HG03139 (cell line): ENCODE measurements around the gene ARHGEF3.

Experiments
- ATAC-seq: cut with Tn5 transposase; IDR thresholded peaks from one replicate; pipeline ENCODE4 v1.9.1; 2021; ENCODE audit not compliant: unreplicated experiment

ARHGEF3 gene

GRCh38 chr3:56799251-56799882 lies 2.4 kb downstream of the ARHGEF3 start:
- no peak for ATAC-seq

- ATAC-seq, result no peak
Measured at GRCh38 chr3:56796996-56797395, 4.8 kb downstream of the ARHGEF3 start.

GRCh38 chr3:56796202-56796601 lies 5.5 kb downstream of the ARHGEF3 start:
- ATAC-seq, result no peak

GRCh38 chr3:56795829-56796185 lies 5.9 kb downstream of the ARHGEF3 start:
- ATAC-seq, result no peak

- ATAC-seq, result no peak
Measured at GRCh38 chr3:56795097-56795828, 6.5 kb downstream of the ARHGEF3 start.

GRCh38 chr3:56792193-56792592 lies 9.6 kb downstream of the ARHGEF3 start:
- no peak for ATAC-seq

GRCh38 chr3:56790016-56790821 lies 11.5 kb downstream of the ARHGEF3 start:
- no peak for ATAC-seq

- ATAC-seq, result no peak
Measured at GRCh38 chr3:56789076-56789475, 12.7 kb downstream of the ARHGEF3 start.

- ATAC-seq, result no peak
Measured at GRCh38 chr3:56788521-56788920, 13.2 kb downstream of the ARHGEF3 start.

GRCh38 chr3:56787784-56788256 lies 13.9 kb downstream of the ARHGEF3 start:
- no peak for ATAC-seq

- no peak for ATAC-seq
Measured at GRCh38 chr3:56787258-56787775, 14.4 kb downstream of the ARHGEF3 start.

GRCh38 chr3:56785499-56785898 lies 16.2 kb downstream of the ARHGEF3 start:
- no peak for ATAC-seq

- no peak for ATAC-seq
Measured at GRCh38 chr3:56784448-56785001, 17.2 kb downstream of the ARHGEF3 start.

GRCh38 chr3:56783644-56784447 lies 17.9 kb downstream of the ARHGEF3 start:
- peak; percentile 96 for ATAC-seq

- ATAC-seq, result no peak
Measured at GRCh38 chr3:56782906-56783305, 18.8 kb downstream of the ARHGEF3 start.

- ATAC-seq, result no peak
Measured at GRCh38 chr3:56782215-56782614, 19.5 kb downstream of the ARHGEF3 start.

- ATAC-seq, result no peak
Measured at GRCh38 chr3:56781762-56782161, 20.0 kb downstream of the ARHGEF3 start.

- ATAC-seq, result no peak
Measured at GRCh38 chr3:56780936-56781335, 20.8 kb downstream of the ARHGEF3 start.

GRCh38 chr3:56778893-56779292 lies 22.9 kb downstream of the ARHGEF3 start:
- ATAC-seq, result no peak

GRCh38 chr3:56776556-56776950 lies 25.2 kb downstream of the ARHGEF3 start:
- ATAC-seq, result no peak
